ENCODE measurements around the gene KCNRG.
A peak's percentile ranks its signal among the peaks of the same experiment; 100 is the strongest.
"Not testable (repeated sequence)": the region's sequence is repeated elsewhere in the genome, so short reads cannot be mapped to it uniquely, and the experiment has no call there.

Gene KCNRG

GRCh38 chr13:50012396-50013169, 2.7 kb upstream of the KCNRG start:
- DNase-seq = no peak

GRCh38 chr13:50014386-50014785, 858 bp upstream of the KCNRG start:
- no peak for DNase-seq

- DNase-seq = no peak
Measured at GRCh38 chr13:50015750-50016149, 506 bp downstream of the KCNRG start.

DNA sequence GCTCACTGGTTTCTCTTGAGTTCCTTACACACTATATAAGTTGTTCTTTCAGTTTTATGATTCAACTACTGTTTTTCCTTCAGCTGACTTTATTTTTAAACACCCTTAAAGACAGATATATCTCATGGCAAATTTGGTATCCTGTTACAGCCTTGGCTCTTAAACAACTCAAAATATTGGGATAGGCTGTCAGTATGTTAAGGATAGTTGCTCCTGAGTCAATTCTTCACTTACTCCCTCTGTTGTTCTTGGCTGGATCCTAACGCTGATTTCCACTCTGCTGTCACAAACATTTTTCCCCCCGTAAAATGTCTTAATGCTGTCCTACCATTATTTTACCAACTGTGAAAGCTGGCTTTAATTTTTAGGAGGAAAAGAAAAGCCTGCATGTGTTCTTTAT, 1.2 kb downstream of the KCNRG start:
- no peak for DNase-seq

GRCh38 chr13:50017819-50018218, 2.6 kb downstream of the KCNRG start:
- no peak for DNase-seq

- DNase-seq = no peak
Measured at GRCh38 chr13:50025436-50025835, 10.2 kb downstream of the KCNRG start.

- DNase-seq = no peak
Measured at GRCh38 chr13:50026788-50027473, 11.7 kb downstream of the KCNRG start.

GRCh38 chr13:50030315-50030714, 15.1 kb downstream of the KCNRG start:
- DNase-seq = peak in 1 of 3 donors; percentile 22

- DNase-seq = no peak
Measured at GRCh38 chr13:50033725-50034124, 18.5 kb downstream of the KCNRG start.

DNA sequence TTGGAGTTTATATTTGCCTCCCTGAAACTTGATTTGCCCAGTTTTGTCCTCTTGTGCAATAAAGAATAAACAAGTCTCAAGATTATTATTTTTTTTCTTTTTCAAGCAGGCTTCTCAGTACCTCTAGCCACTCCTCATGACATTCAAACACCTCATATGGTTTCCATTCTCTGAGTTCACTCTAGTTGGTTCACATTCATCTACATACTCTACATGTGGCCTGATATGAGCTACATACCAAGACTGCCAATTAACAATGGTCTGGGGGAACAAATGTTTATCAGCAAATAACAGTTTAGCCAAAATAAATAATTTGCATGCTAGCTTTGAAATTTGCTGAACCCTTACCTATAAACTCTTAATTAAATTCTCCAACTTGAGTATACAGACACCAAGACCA, 22.5 kb downstream of the KCNRG start:
- no peak for DNase-seq

DNA sequence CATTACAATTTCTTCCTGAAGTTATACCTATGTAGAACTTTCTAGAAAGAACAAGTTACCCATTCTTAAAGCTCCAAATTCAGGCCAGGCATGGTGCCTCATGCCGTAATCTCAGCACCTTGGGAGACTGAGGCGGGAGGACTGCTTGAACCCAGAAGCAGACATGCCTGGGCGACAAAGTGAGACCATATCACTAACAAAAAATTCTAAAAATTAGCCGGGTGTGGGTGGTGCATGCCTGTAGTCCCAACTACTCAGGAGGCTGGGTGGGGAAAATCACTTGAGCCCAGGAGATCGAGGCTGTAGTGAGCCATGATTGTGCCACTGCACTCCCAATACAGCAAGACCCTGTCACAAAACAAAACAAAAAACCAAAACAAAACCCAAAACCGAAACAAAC, 23.0 kb downstream of the KCNRG start:
- DNase-seq = no peak

GRCh38 chr13:50052478-50052877, 37.2 kb downstream of the KCNRG start:
- no peak for DNase-seq

- DNase-seq = no peak
Measured at GRCh38 chr13:50053844-50054243, 38.6 kb downstream of the KCNRG start.

GRCh38 chr13:50055454-50055853, 40.2 kb downstream of the KCNRG start:
- no peak for DNase-seq

DNA sequence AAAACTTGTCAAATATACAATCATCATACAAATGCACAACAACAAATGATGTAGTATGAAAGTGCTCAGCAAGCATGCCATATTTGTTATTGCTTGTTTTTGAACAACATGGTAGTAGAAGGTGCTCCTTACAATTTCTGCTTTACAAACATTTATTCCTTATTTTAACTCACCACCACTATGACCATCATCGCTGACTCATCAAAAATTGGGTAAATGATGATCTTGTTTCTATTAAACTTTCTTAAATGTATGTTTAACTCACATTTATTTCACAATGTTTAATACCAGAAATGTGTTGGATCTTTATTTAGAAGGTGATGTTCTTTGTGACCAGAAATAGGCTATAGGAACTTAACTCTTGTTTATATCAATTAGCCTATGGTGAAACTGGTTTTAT, 45.5 kb downstream of the KCNRG start:
- DNase-seq = no peak

GRCh38 chr13:50062336-50062735, 47.1 kb downstream of the KCNRG start:
- not testable (repeated sequence) for DNase-seq

GRCh38 chr13:50065712-50066111, 50.5 kb downstream of the KCNRG start:
- no peak for DNase-seq

- DNase-seq = no peak
Measured at GRCh38 chr13:50068508-50068907, 53.3 kb downstream of the KCNRG start.

DNA sequence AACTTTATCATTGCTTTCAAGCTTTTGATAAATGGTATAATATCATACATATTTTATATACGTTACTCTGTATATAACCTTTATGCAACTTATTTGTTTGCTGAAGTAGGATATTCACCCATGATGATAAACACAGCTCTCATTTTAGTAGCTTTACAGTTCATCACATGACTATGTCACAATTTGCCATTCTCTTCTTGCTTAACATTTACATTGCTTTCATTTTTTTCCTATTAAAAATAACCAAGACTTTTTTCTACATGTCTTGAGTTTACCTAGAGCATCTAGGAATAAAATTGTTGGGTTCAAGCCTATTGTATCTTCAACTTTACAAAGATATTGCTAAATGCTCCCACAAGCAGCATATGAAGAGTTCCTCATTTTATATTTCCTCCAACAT, 54.0 kb downstream of the KCNRG start:
- peak; percentile 28 to 51 (median 50) for DNase-seq

DNA sequence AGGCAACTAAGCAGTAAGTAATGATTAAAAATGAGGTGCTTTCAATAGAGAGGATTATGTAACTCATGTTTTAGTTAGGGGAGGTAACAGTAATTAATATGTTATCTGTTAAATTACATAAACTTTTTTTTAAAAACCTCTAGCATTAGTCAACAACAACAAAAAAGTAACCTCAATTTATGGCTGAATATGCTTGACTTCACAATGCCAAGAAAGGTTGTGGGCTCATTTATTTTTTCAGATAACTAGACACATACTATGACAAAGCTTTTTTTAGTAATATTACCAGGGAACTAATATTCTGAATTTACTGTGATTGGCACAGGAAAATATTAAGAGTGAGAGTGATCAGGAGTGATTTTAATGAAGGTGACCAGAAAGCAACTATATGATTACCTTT, 54.9 kb downstream of the KCNRG start:
- DNase-seq = no peak

Data from suppressor macrophage treated with lipopolysaccharide for 1 hour (primary cell).